Lower leg skin (tissue), 4 donors: Measurements from ENCODE around the gene CCDC71. TPM values are rescaled to one million over a fixed set of nuclear protein-coding genes. Genes with fewer than 3 reads are reported as not detected.

Experiments used
- DNase-seq, 2 donors: peaks; one replicate each; pipeline ENCODE4 v3.0.0-alpha.2; 2019; ENCODE audit warnings: low spot score in 2 of 2
- H3K4me3 ChIP-seq: fragments of 200-600 bp; sonication (generic); 2 replicates; pipeline ENCODE4 v1.5.1; 2017; ENCODE audit warnings: mild to moderate bottlenecking, low read depth; ENCODE audit not compliant: poor library complexity, severe bottlenecking
- POLR2A ChIP-seq, 2 donors: fragments of 450-650 bp; IDR thresholded peaks; one replicate each; pipeline ENCODE4 v1.6.1; 2016 to 2017; ENCODE audit warnings: antibody characterized with exemption in 2 of 2, mild to moderate bottlenecking in 1 of 2, moderate library complexity in 1 of 2
- WGBS, 2 donors: methylation state at CpG; one replicate each; pipeline ENCODE4 v1.1.5; 2018; 5-methylcytosine and 5-hydroxymethylcytosine counted together
- intact Hi-C: fragments of 100-400 bp; cut with DNase I; formaldehyde crosslinking; loops from one replicate; pipeline ENCODE4 v1.15.0; 2023; ENCODE audit warnings: low total_unique reads
- total RNA-seq, 4 donors: library from RNA; depleted of rRNA; stranded (reverse); fragments of >200 nt; gene quantifications; one replicate each; pipeline ENCODE4 v1.1.0, GENCODE V29; 2016
- TF ChIP-seq, protein P1 (sequence below), 3 donors: fragments of 450-650 bp; IDR thresholded peaks; one replicate each; pipeline ENCODE4 v1.5.1; 2016; ENCODE audit warnings: antibody characterized with exemption in 3 of 3, mild to moderate bottlenecking in 3 of 3, moderate library complexity in 2 of 3

CCDC71 gene
- total RNA-seq, 4 donors from 2014 or later: 28.0 to 39.9 (median 33.7) TPM

- DNase-seq: no peak
- no peak overlapping the region for H3K4me3 ChIP-seq
- TF ChIP-seq, protein P1, sequence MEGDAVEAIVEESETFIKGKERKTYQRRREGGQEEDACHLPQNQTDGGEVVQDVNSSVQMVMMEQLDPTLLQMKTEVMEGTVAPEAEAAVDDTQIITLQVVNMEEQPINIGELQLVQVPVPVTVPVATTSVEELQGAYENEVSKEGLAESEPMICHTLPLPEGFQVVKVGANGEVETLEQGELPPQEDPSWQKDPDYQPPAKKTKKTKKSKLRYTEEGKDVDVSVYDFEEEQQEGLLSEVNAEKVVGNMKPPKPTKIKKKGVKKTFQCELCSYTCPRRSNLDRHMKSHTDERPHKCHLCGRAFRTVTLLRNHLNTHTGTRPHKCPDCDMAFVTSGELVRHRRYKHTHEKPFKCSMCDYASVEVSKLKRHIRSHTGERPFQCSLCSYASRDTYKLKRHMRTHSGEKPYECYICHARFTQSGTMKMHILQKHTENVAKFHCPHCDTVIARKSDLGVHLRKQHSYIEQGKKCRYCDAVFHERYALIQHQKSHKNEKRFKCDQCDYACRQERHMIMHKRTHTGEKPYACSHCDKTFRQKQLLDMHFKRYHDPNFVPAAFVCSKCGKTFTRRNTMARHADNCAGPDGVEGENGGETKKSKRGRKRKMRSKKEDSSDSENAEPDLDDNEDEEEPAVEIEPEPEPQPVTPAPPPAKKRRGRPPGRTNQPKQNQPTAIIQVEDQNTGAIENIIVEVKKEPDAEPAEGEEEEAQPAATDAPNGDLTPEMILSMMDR (IDR thresholded peaks at IDR 0.05): no peak
- no peak for TF ChIP-seq POLR2A (IDR thresholded peaks at IDR 0.05)
- 94% methylated on average over 6 of the region's 6 CpGs for WGBS, 2 donors
- intact Hi-C loops: loop anchor here (10.0 kb wide), 1 partner anchor 182 kb away; no protein-coding TSS in a partner anchor
Measured at GRCh38 chr3:49166752-49167556, 823 bp upstream of the CCDC71 start.

GRCh38 chr3:49164983-49165720 lies 979 bp downstream of the CCDC71 start:
- intact Hi-C loops: loop anchor here (10.0 kb wide), 1 partner anchor 180 kb away; no protein-coding TSS in a partner anchor
- 29 to 31% methylated on average over 6 of the region's 6 CpGs for WGBS, 2 donors
- TF ChIP-seq, protein P1 (IDR thresholded peaks at IDR 0.05): no peak
- no peak for TF ChIP-seq POLR2A (IDR thresholded peaks at IDR 0.05)
- DNase-seq: no peak
- H3K4me3 ChIP-seq: peak overlapping the region; percentile 90

GRCh38 chr3:49163609-49164008 lies 2.5 kb downstream of the CCDC71 start:
- TF ChIP-seq, protein P1 (IDR thresholded peaks at IDR 0.05): no peak
- TF ChIP-seq POLR2A (IDR thresholded peaks at IDR 0.05): no peak
- WGBS, 2 donors: 94 to 97% methylated on average over 4 to 8 of the region's 8 CpGs
- intact Hi-C loops: loop anchor here (10.0 kb wide), 1 partner anchor 179 kb away; no protein-coding TSS in a partner anchor
- no peak overlapping the region for H3K4me3 ChIP-seq
- no peak for DNase-seq

DNA sequence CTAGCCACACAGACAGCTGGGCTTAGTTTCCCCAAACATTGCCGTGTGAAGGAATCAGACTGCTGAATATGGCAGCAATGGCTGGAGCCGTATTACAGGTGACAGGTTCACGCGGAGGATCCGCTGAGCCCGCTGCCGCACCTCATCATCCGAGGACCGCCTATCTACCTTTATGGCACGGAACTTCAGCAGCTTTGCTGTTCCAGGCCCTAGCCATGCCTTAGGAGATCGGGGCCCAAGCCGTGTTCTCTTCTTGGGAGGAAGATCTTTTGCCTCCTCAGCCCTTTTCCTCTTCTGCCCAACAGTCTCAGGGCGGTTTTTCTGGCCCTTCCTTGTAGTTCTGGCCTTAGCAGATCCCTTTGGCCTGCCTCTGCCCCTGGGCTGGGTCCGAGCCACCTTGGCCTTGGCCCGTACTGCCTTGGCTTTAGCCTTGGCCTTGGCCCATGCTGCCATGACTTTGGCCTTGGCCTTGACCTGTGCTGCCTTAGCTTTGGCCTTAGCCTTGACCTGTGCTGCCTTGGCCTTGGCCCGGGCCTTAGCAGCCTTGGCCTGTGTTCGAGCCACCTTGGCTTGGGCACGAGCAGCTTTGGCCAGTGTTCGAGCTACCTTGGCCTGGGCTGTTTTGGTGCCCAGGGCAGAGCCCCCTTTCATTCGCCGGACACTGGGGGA lies 3.2 kb downstream of the CCDC71 start:
- WGBS, 2 donors: 94 to 95% methylated on average over 17 to 19 of the region's 21 CpGs
- TF ChIP-seq, protein P1 (IDR thresholded peaks at IDR 0.05): no peak
- TF ChIP-seq POLR2A (IDR thresholded peaks at IDR 0.05): no peak
- DNase-seq: no peak

DNA sequence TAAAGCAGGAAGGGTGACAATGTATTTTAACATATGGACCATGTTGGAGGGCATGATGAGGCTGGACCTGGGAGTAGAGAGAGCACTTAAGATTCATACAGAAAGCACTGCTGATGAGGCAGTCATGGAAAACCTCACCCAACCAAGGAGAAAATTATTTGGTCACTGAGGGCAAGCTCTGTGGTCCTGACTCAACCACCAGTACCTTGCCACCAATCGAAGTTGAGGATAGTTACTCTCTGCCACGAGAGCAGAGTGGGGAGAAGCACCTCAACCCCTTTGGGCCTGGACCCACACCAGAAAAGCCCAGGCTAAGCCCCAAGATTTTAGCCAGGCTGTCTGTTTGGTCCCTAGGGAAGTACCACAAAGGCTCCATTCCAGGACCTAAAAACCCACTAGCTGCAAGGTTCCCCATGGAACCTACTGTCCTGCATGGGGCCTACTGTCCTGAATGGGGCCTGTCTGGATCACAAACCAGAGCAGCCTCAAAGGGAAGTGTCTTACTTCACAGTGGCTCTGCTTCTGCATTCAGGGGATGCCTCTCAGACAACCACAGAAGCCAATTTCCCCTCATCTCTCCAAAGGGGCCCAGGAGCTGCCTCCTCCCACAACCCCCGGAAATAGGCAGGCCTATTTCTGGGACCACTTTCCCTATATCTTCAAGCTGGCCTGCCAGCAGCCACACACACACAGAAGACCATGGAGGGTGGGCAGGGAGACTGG lies 4.2 kb downstream of the CCDC71 start:
- no peak for DNase-seq
- no peak overlapping the region for H3K4me3 ChIP-seq
- intact Hi-C loops: loop anchor here (10.0 kb wide), 1 partner anchor 177 kb away; no protein-coding TSS in a partner anchor
- TF ChIP-seq POLR2A (IDR thresholded peaks at IDR 0.05): no peak
- TF ChIP-seq, protein P1 (IDR thresholded peaks at IDR 0.05): no peak
- WGBS, 2 donors: 70 to 87% methylated on average over 3 of the region's 3 CpGs

More for the DNA sequence above, 3.2 kb downstream of the CCDC71 start:
- no peak overlapping the region for H3K4me3 ChIP-seq
- intact Hi-C loops: loop anchor here (10.0 kb wide), 1 partner anchor 178 kb away; no protein-coding TSS in a partner anchor
